SU-DHL-6 (cell line): ENCODE measurements around the gene TMEM43.

Experiments used
- H2AFZ ChIP-seq: fragments of 200-600 bp; sonication (generic); 2 replicates; pipeline ENCODE4 v1.6.1; 2014; ENCODE audit warnings: low read depth, mild to moderate bottlenecking, moderate library complexity, mixed read lengths, antibody characterized with exemption, low read length; ENCODE audit not compliant: severe bottlenecking
- H3F3A ChIP-seq: fragments of 200-600 bp; shearing (Covaris generic); 2 replicates; pipeline ENCODE4 v1.6.0; 2016; ENCODE audit warnings: antibody characterized with exemption, mild to moderate bottlenecking; ENCODE audit not compliant: insufficient read depth
- H3K27ac ChIP-seq: fragments of 200-600 bp; sonication (generic); 2 replicates; pipeline ENCODE4 v1.5.1; 2016; ENCODE audit warnings: low read depth, mild to moderate bottlenecking, low read length, moderate library complexity, mixed read lengths
- H3K27me3 ChIP-seq: fragments of 200-600 bp; sonication (generic), shearing (Covaris generic); 2 replicates; pipeline ENCODE4 v1.6.0; 2014; ENCODE audit warnings: mild to moderate bottlenecking, low read length
- H3K36me3 ChIP-seq: fragments of 200-600 bp; sonication (generic); 2 replicates; pipeline ENCODE4 v1.6.1; 2014; ENCODE audit warnings: mild to moderate bottlenecking, low read length, mixed read lengths
- H3K4me2 ChIP-seq: fragments of 300-600, 200-600 bp; shearing (Covaris generic), sonication (generic); 2 replicates; pipeline ENCODE4 v1.6.0; 2014; ENCODE audit warnings: low read length, low read depth, mild to moderate bottlenecking; ENCODE audit not compliant: poor library complexity, severe bottlenecking
- H3K4me3 ChIP-seq: fragments of 200-600 bp; sonication (generic); 2 replicates; pipeline ENCODE4 v1.5.1; 2014; ENCODE audit warnings: antibody characterized with exemption, low read length, mild to moderate bottlenecking, mixed read lengths; ENCODE audit not compliant: insufficient read depth, poor library complexity, severe bottlenecking
- H3K79me2 ChIP-seq: fragments of 200-600 bp; sonication (generic); 2 replicates; pipeline ENCODE4 v1.6.1; 2014; ENCODE audit warnings: mild to moderate bottlenecking, low read length, moderate library complexity; ENCODE audit not compliant: insufficient read depth
- H3K9ac ChIP-seq: fragments of 200-600 bp; sonication (generic); 2 replicates; pipeline ENCODE4 v1.7.0; 2014; ENCODE audit warnings: mild to moderate bottlenecking, low read length
- H3K9me2 ChIP-seq: fragments of 200-600 bp; sonication (generic); replicated peaks from 2 replicates; pipeline ENCODE4 v1.6.1; 2014; ENCODE audit warnings: low read length; ENCODE audit not compliant: insufficient read depth
- H3K9me3 ChIP-seq: fragments of 200-600 bp; sonication (generic); 2 replicates; pipeline ENCODE4 v1.6.1; 2014; ENCODE audit warnings: low read length, mixed read lengths; ENCODE audit not compliant: insufficient read depth
- H4K20me1 ChIP-seq: fragments of 200-600 bp; sonication (generic); 2 replicates; pipeline ENCODE4 v1.6.1; 2014; ENCODE audit warnings: low read depth, mild to moderate bottlenecking, antibody characterized with exemption, low read length, moderate library complexity, mixed read lengths
- CTCF ChIP-seq: fragments of 200-600 bp; sonication (generic); IDR thresholded peaks from one replicate; pipeline ENCODE4 v1.5.1; 2017; ENCODE audit warnings: antibody characterized with exemption, mild to moderate bottlenecking, low read length, moderate library complexity; ENCODE audit not compliant: insufficient read depth, poor library complexity, severe bottlenecking
- EZH2phosphoT487 ChIP-seq: fragments of 200-600 bp; sonication (generic), shearing (Covaris generic); conservative IDR thresholded peaks from 2 replicates; pipeline ENCODE4 v1.6.1; 2018; ENCODE audit warnings: mild to moderate bottlenecking, antibody characterized with exemption, low read length, moderate library complexity, mixed read lengths

Gene TMEM43

GRCh38 chr3:14126887-14127505 is 2.1 kb downstream of the TMEM43 start:
- H3K4me3 ChIP-seq = no peak overlapping the region
- H3K79me2 ChIP-seq = peaks cover 49% of the 10 kb centered on the region
- TF ChIP-seq EZH2phosphoT487 (no peak), CTCF (no peak)
- H3K9me2 ChIP-seq = no peaks in the 10 kb centered on the region
- H3K36me3 ChIP-seq = no peaks in the 10 kb centered on the region
- H3K27me3 ChIP-seq = no peaks in the 10 kb centered on the region
- 0 out of 2 replicates have a peak overlapping the region, but pooled peaks have one; percentile 90 for H3K9ac ChIP-seq
- no peaks in the 10 kb centered on the region for H3F3A ChIP-seq
- no peaks in the 10 kb centered on the region for H3K9me3 ChIP-seq
- H4K20me1 ChIP-seq = no peaks in the 10 kb centered on the region
- H3K4me2 ChIP-seq = peak overlapping the region; percentile 71
- H2AFZ ChIP-seq = no peak overlapping the region
- H3K27ac ChIP-seq = no peak overlapping the region

GRCh38 chr3:14127516-14128161 is 2.8 kb downstream of the TMEM43 start:
- H3K79me2 ChIP-seq = peaks cover 43% of the 10 kb centered on the region
- no peak overlapping the region for H3K4me2 ChIP-seq
- H3K9me2 ChIP-seq = no peaks in the 10 kb centered on the region
- TF ChIP-seq CTCF = no peak
- no peak for TF ChIP-seq EZH2phosphoT487
- H4K20me1 ChIP-seq = no peaks in the 10 kb centered on the region
- H2AFZ ChIP-seq = no peak overlapping the region
- no peak overlapping the region for H3K9ac ChIP-seq
- H3K4me3 ChIP-seq = no peak overlapping the region
- H3K36me3 ChIP-seq = no peaks in the 10 kb centered on the region
- H3K27me3 ChIP-seq = no peaks in the 10 kb centered on the region
- no peaks in the 10 kb centered on the region for H3K9me3 ChIP-seq
- H3K27ac ChIP-seq = no peak overlapping the region
- no peaks in the 10 kb centered on the region for H3F3A ChIP-seq

- no peaks in the 10 kb centered on the region for H3K36me3 ChIP-seq
These were observed 3.9 kb downstream of the TMEM43 start for GRCh38 chr3:14128724-14129123.

More at GRCh38 chr3:14128724-14129123, 3.9 kb downstream of the TMEM43 start:
- no peak overlapping the region for H3K4me2 ChIP-seq
- H4K20me1 ChIP-seq = no peaks in the 10 kb centered on the region
- H3K79me2 ChIP-seq = peaks cover 32% of the 10 kb centered on the region
- no peak overlapping the region for H3K27ac ChIP-seq
- H3K9me3 ChIP-seq = no peaks in the 10 kb centered on the region
- H3K27me3 ChIP-seq = no peaks in the 10 kb centered on the region
- no peaks in the 10 kb centered on the region for H3F3A ChIP-seq
- H2AFZ ChIP-seq = no peak overlapping the region
- no peaks in the 10 kb centered on the region for H3K9me2 ChIP-seq
- TF ChIP-seq EZH2phosphoT487 (no peak), CTCF (no peak)
- no peak overlapping the region for H3K9ac ChIP-seq
- H3K4me3 ChIP-seq = no peak overlapping the region
